ENCODE measurements around the gene GSTP1.
"Not testable (repeated sequence)": the region's sequence is repeated elsewhere in the genome, so short reads cannot be mapped to it uniquely, and the experiment has no call there.

Gene GSTP1

GRCh38 chr11:67616431-67617242 lies 33.0 kb downstream of the GSTP1 start:
- DNase-seq, result no peak

- DNase-seq, result no peak
These were observed 33.8 kb downstream of the GSTP1 start for GRCh38 chr11:67617243-67617953.

GRCh38 chr11:67618901-67619659 lies 35.5 kb downstream of the GSTP1 start:
- not testable (repeated sequence) for DNase-seq

GRCh38 chr11:67619683-67620618 lies 36.3 kb downstream of the GSTP1 start:
- DNase-seq, result not testable (repeated sequence)

GRCh38 chr11:67620621-67621020 lies 37.0 kb downstream of the GSTP1 start:
- DNase-seq, result not testable (repeated sequence)

- DNase-seq, result not testable (repeated sequence)
These were observed 38.3 kb downstream of the GSTP1 start for GRCh38 chr11:67621928-67622327.

- not testable (repeated sequence) for DNase-seq
These were observed 39.3 kb downstream of the GSTP1 start for GRCh38 chr11:67622905-67623304.

- not testable (repeated sequence) for DNase-seq
These were observed 40.2 kb downstream of the GSTP1 start for GRCh38 chr11:67623795-67624194.

- not testable (repeated sequence) for DNase-seq
These were observed 42.7 kb downstream of the GSTP1 start for GRCh38 chr11:67626131-67626833.

GRCh38 chr11:67626970-67627369 lies 43.4 kb downstream of the GSTP1 start:
- DNase-seq, result no peak

GRCh38 chr11:67627441-67627811 lies 43.8 kb downstream of the GSTP1 start:
- no peak for DNase-seq

GRCh38 chr11:67627812-67628624 lies 44.4 kb downstream of the GSTP1 start:
- no peak for DNase-seq

GRCh38 chr11:67628710-67629385 lies 45.2 kb downstream of the GSTP1 start:
- no peak for DNase-seq

GRCh38 chr11:67629386-67630227 lies 46.0 kb downstream of the GSTP1 start, which contains the start of gene NUDT8:
TSS of gene NUDT8 (minus strand) at chr11:67629937. CDS start at chr11:67629911, 26 bp downstream.
- DNase-seq, result peak; percentile 30

GRCh38 chr11:67630228-67630942 lies 46.8 kb downstream of the GSTP1 start:
- peak; percentile 93 for DNase-seq

- DNase-seq, result no peak
These were observed 47.3 kb downstream of the GSTP1 start for GRCh38 chr11:67630943-67631331.

- DNase-seq, result no peak
These were observed 47.8 kb downstream of the GSTP1 start for GRCh38 chr11:67631411-67631810.

GRCh38 chr11:67631853-67632174 lies 48.2 kb downstream of the GSTP1 start:
- no peak for DNase-seq
